Measurements from ENCODE around the gene KRTAP4-4. TPM values are rescaled to one million over a fixed set of nuclear protein-coding genes. Genes with fewer than 3 reads are reported as not detected.
"Not testable (repeated sequence)": the region's sequence is repeated elsewhere in the genome, so short reads cannot be mapped to it uniquely, and the experiment has no call there.

Gene KRTAP4-4
- under 1 TPM in 1 of 8 experiments, not detected in 7; 0.18 TPM for total RNA-seq

DNA sequence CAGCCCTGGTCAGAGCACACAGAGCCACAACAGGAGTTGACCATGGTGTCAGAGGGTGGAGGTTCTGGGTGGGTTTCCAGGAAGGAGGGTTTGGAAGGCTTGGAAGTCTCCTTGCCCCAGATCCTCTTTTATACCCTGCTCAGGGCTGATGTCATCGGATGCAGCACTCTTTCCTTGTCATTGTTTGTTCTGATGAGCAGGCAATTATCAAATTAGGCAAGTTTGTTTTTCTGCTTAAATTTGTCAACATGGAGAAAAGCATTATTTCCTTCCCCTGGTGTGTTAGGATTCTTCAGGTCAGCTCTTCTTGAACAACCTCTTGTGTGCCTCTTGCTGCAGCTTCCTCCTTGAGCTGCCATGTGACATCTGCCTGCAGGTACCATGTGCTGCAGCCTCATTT, at the start of gene KRTAP4-4:
Gene KRTAP4-4 (minus strand): TSS at position 101 of the 400 bp plus-strand sequence. CDS start 57 bp downstream, at position 44.
- Histone ChIP-seq H3K4me3 (no peak within 1 kb of the TSS), H3K4me1 (replicated peaks in 1 of 2) (no peaks in the 10 kb centered on the region), H3K27ac (no peak within 1 kb of the TSS)
- in situ Hi-C loops (cut with MboI; ENCODE audit: low pct_unique_long_range_greater_than_20kb in 2 of 9, low sequenced_read_pairs in 9 of 9, unreplicated experiment in 9 of 9), result no loop called here
- no peak for ATAC-seq (replicated peaks in 6 of 8)
- 50 to 100% methylated on average over 1 of the region's 1 CpG; no CpG with 5 or more reads in 8 of the 10 experiments for WGBS, 10 experiments

DNA sequence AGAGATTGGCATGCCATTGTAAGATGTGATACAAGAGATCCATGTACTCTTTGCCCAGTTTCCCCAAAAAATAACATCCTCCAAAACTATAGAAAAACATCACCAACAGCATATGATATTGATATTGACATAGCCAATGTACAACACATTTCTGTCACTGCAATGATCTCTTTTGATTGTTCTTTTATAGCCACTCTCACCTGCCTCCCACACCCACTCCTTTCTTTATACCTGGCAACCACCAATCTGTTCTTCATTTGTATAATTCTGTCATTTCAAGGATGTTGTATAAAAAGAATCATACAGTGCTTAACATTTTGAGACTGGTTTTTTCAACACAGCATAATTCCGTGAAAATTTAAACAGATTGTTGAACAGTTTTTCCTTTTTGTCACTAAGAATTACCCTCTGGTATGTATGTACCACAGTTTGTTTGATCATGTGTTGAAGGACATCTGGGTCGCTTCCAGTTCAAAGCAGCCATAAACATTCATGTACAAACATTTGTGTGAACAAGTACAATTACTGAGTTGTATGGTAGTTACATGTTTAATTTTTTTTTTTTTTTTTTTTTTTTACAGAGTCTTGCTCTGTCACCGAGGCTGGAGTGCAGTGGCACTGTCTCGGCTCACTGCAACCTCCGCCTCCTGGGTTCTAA, 39.0 kb upstream of the KRTAP4-4 start:
- Histone ChIP-seq H3K4me3 (no peak overlapping the region), H3K27ac (no peak overlapping the region), H3K4me1 (replicated peaks in 1 of 2) (no peaks in the 10 kb centered on the region)
- in situ Hi-C loops (cut with MboI; ENCODE audit: low pct_unique_long_range_greater_than_20kb in 2 of 9, low sequenced_read_pairs in 9 of 9, unreplicated experiment in 9 of 9), result no loop called here
- ATAC-seq (replicated peaks in 6 of 8), result no peak
- 13 to 100% (median 64%) methylated on average over 2 to 4 of the region's 5 CpGs; no CpG with 5 or more reads in 3 of the 10 experiments for WGBS, 10 experiments

DNA sequence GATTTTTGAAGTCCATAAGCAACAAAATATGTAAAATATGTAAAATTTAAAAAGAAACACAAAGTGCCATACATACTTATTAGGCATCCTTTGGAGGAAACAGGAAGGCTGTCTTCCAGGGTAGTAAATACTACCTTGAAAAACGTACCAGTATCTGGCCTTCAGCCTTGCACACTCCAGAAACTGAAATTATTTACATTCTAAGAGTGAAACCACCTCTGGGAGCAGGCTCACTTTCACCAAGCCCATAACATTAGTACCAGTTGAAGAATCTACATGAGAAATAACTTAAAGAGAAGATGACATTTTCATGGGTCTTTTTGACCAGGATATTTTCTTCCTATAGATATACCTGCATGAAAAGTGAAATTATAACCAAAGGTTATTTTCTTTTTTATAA, 35.5 kb upstream of the KRTAP4-4 start:
- Histone ChIP-seq H3K4me3 (no peak overlapping the region), H3K4me1 (replicated peaks in 1 of 2) (no peaks in the 10 kb centered on the region), H3K27ac (no peak overlapping the region)
- in situ Hi-C loops (cut with MboI; ENCODE audit: low pct_unique_long_range_greater_than_20kb in 2 of 9, low sequenced_read_pairs in 9 of 9, unreplicated experiment in 9 of 9), result no loop called here
- no peak for ATAC-seq (replicated peaks in 6 of 8)
- 0 to 50% (median 25%) methylated on average over 1 of the region's 1 CpG; no CpG with 5 or more reads in 2 of the 10 experiments for WGBS, 10 experiments

DNA sequence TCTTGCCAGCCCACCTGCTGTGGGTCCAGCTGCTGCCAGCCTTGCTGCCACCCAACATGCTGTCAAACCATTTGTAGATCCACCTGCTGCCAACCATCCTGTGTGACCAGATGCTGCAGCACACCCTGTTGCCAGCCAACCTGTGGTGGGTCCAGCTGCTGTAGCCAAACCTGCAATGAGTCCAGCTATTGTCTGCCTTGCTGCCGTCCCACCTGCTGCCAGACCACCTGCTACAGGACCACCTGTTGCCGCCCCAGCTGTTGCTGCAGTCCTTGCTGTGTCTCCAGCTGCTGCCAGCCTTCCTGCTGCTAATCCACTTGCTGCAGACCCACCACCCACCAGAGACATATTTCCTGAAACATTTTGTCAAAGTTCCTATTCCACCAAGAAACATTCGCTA, 29.8 kb upstream of the KRTAP4-4 start:
- in situ Hi-C loops (cut with MboI; ENCODE audit: low pct_unique_long_range_greater_than_20kb in 2 of 9, low sequenced_read_pairs in 9 of 9, unreplicated experiment in 9 of 9), result no loop called here

DNA sequence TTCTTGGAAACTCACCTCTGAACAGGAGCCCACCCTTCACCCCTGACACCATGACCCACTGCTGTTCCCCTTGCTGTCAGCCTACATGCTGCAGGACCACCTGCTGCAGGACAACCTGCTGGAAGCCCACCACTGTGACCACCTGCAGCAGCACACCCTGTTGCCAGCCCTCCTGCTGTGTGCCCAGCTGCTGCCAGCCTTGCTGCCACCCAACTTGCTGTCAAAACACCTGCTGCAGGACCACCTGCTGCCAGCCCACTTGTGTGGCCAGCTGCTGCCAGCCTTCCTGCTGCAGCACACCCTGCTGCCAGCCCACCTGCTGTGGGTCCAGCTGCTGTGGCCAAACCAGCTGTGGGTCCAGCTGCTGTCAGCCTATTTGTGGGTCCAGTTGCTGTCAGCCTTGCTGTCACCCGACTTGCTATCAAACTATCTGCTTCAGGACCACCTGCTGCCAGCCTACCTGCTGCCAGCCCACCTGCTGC, 29.3 kb upstream of the KRTAP4-4 start, which contains the start of gene KRTAP9-1:
Gene KRTAP9-1 (plus strand): TSS at position 51 of the 482 bp plus-strand sequence. CDS start 0 bp downstream, at position 51.
- H3K27ac ChIP-seq; H3K4me3 ChIP-seq; ATAC-seq (replicated peaks in 6 of 8); in situ Hi-C loops (cut with MboI; ENCODE audit: low pct_unique_long_range_greater_than_20kb in 2 of 9, low sequenced_read_pairs in 9 of 9, unreplicated experiment in 9 of 9); H3K4me1 ChIP-seq (replicated peaks in 1 of 2): not testable (repeated sequence)
- WGBS, 10 experiments, result 60 to 80% (median 80%) methylated on average over 1 of the region's 1 CpG; no CpG with 5 or more reads in 7 of the 10 experiments

More for the DNA sequence above, 29.8 kb upstream of the KRTAP4-4 start:
- ATAC-seq (replicated peaks in 6 of 8), result no peak
- 41 to 100% (median 79%) methylated on average over 1 to 3 of the region's 3 CpGs; no CpG with 5 or more reads in 2 of the 10 experiments for WGBS, 10 experiments
- H3K27ac ChIP-seq, result no peak overlapping the region
- H3K4me3 ChIP-seq, result no peak overlapping the region
- no peaks in the 10 kb centered on the region for H3K4me1 ChIP-seq (replicated peaks in 1 of 2)

DNA sequence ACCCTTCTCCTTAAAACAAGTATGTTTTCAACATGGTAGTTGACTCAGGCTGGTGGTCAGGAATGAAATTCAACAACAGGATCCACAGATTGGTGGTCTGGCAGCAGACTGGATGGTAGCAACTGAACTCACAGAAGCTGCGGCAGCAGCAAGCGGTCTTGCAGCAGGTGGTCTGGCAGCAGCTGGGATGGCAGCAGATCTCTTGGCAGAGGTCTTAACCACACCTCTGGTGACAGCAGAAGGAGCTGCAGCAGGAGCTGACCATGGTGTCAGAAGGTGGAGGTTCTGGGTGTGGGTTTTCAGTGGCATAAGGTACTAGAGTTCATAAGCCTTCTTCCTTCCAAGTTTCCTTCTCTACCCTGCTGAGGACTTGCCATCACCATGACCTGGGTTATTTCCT, 26.3 kb upstream of the KRTAP4-4 start:
- no peak for ATAC-seq (replicated peaks in 6 of 8)
- no peaks in the 10 kb centered on the region for H3K4me1 ChIP-seq (replicated peaks in 1 of 2)
- WGBS, 10 experiments, result 58 to 100% methylated on average over 1 to 2 of the region's 2 CpGs; no CpG with 5 or more reads in 8 of the 10 experiments
- no peak overlapping the region for H3K27ac ChIP-seq
- no peak overlapping the region for H3K4me3 ChIP-seq
- in situ Hi-C loops (cut with MboI; ENCODE audit: low pct_unique_long_range_greater_than_20kb in 2 of 9, low sequenced_read_pairs in 9 of 9, unreplicated experiment in 9 of 9), result no loop called here

DNA sequence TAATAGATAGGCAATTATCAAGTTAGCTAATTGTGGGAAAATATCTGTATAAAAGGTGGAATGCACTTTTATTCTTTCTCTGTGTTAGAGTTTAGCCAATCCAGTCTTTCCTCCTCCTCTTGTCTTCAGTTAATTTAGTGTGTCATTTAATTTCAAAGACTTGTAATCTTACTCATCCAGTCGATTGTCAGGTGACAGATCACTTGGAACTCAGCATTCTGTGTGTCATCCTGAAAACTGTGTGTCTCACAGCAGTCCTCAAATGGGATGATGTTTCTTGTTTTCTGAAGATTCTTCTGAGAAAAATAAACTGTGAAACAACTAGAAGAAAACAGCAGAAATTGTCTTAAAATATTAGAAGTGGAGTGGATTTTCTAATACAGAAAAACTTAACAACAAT, 24.5 kb upstream of the KRTAP4-4 start:
- no peak overlapping the region for H3K27ac ChIP-seq
- H3K4me3 ChIP-seq, result no peak overlapping the region
- ATAC-seq (replicated peaks in 6 of 8), result no peak
- H3K4me1 ChIP-seq (replicated peaks in 1 of 2), result no peaks in the 10 kb centered on the region
- in situ Hi-C loops (cut with MboI; ENCODE audit: low pct_unique_long_range_greater_than_20kb in 2 of 9, low sequenced_read_pairs in 9 of 9, unreplicated experiment in 9 of 9), result no loop called here
- 0 to 63% (median 27%) methylated on average over 1 of the region's 1 CpG; no CpG with 5 or more reads in 2 of the 10 experiments for WGBS, 10 experiments

DNA sequence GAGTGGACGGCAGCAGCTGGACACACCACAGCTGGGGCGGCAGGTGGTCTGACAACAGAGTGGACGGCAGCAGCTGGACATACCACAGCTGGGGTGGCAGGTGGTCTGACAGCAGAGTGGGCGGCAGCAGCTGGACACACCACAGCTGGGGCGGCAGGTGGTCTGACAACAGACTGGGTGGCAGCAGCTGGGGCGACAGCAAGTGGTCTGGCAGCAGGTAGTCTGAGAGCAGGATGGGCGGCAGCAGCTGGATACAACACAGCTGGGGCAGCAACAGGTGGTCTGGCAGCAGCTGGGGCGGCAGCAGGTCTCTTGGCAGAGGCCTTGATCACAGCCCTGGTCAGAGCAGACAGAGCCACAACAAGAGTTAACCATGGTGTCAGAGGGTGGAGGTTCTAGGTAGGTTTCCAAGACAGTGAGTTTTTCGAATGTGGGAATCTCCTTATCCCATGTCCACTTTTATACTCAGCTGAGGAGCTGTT, 24.0 kb upstream of the KRTAP4-4 start, which contains the start of gene KRTAP4-1:
Gene KRTAP4-1 (minus strand): TSS at position 432 of the 482 bp plus-strand sequence. CDS start 57 bp downstream, at position 375.
- 0 to 60% (median 0%) methylated on average over 1 to 2 of the region's 9 CpGs; no CpG with 5 or more reads in 3 of the 10 experiments for WGBS, 10 experiments
- Histone ChIP-seq H3K4me3 (no peak within 1 kb of the TSS), H3K4me1 (replicated peaks in 1 of 2) (no peaks in the 10 kb centered on the region), H3K27ac (no peak within 1 kb of the TSS)
- ATAC-seq (replicated peaks in 6 of 8), result no peak
- in situ Hi-C loops (cut with MboI; ENCODE audit: low pct_unique_long_range_greater_than_20kb in 2 of 9, low sequenced_read_pairs in 9 of 9, unreplicated experiment in 9 of 9), result no loop called here

DNA sequence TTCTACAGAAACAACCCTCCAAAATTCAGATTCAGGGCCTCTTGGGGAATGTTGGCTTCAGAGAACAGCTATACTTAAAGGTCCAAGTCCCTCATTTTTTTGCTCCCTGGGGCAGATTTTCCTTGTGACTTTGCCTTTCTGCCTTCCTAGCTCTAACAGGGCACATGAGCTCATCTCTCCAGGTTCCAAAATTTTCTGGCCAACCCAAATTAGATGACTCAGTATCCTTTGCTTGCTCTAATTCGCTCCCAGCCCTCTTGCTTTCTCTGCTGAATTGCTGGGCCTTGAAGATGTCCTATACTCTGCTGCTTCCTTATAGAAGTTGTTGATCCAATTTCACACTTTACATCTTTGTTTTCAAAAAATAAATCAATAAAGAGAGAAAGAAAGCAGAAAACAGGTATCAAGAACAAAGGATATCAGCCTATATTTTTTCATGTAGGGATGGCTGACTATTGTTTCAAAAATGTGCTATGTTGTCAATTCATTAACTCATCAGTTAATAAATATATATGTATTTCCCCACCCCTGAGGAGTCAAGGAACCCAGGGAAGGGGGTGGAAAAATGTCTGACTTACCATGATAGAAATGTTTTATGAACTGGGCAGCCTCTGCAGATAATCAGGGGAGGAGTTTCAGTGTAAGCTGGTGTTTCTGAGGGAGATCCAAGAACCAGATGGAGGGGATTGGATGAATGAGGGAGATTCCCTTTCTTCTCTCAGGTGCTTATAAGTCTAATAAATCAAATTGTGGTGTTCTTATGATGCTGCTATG, 18.5 kb upstream of the KRTAP4-4 start:
- no peak for ATAC-seq (replicated peaks in 6 of 8)
- Histone ChIP-seq H3K27ac (no peak overlapping the region), H3K4me1 (replicated peaks in 1 of 2) (no peaks in the 10 kb centered on the region), H3K4me3 (no peak overlapping the region)
- in situ Hi-C loops (cut with MboI; ENCODE audit: low pct_unique_long_range_greater_than_20kb in 2 of 9, low sequenced_read_pairs in 9 of 9, unreplicated experiment in 9 of 9), result no loop called here
- WGBS, 10 experiments, result 33 to 100% (median 80%) methylated on average over 1 of the region's 1 CpG; no CpG with 5 or more reads in 1 of the 10 experiments

DNA sequence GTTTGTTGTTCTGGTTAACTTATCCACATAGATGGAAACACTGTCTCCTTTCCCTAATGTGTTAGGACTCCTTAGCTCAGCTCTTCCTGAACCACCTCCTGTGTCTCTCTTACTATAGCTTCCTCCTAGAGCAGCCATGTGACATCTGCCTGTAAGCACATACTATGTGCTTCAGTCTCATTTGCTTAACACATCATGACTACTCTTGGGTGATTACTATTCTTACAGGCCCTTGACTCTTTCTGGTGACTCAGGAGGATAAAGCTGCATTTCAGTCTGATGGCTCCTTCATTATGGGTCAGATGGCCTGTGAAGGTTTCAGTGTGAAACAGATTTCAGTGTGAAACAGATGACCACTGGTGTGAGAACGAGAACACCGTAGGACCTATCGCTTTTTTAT, 17.8 kb upstream of the KRTAP4-4 start:
- WGBS, 10 experiments, result 40 to 100% (median 92%) methylated on average over 1 to 3 of the region's 3 CpGs; no CpG with 5 or more reads in 5 of the 10 experiments
- in situ Hi-C loops (cut with MboI; ENCODE audit: low pct_unique_long_range_greater_than_20kb in 2 of 9, low sequenced_read_pairs in 9 of 9, unreplicated experiment in 9 of 9), result no loop called here
- Histone ChIP-seq H3K4me3 (no peak overlapping the region), H3K27ac (no peak overlapping the region), H3K4me1 (replicated peaks in 1 of 2) (no peaks in the 10 kb centered on the region)
- peak in 2 of 8 experiments; percentile 33 to 41 for ATAC-seq (replicated peaks in 6 of 8)

DNA sequence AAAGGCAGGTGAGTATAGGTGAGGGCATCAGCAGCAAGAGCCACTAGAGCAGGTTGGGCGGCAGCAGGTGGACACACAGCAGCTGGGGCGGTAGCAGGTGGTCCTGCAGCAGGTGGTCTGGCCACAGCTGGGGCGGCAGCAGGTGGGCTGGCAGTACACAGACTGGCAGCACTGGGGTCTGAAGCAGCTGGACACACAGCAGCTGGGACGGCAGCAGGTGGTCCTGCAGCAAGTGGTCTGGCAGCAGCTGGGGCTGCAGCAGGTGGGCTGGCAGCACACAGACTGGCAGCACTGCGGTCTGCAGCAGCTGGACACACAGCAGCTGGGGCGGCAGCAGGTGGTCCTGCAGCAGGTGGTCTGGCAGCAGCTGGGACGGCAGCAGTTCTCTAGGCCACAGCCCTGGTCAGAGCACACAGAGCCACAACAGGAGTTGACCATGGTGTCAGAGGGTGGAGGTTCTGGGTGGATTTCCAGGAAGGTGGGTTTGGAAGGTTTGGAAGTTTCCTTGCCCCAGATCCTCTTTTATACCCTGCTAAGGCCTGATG, 17.3 kb upstream of the KRTAP4-4 start, which contains the start of gene KRTAP4-2:
Gene KRTAP4-2 (minus strand): TSS at position 495 of the 545 bp plus-strand sequence. CDS start 57 bp downstream, at position 438.
- 80 to 100% (median 95%) methylated on average over 1 to 4 of the region's 7 CpGs; no CpG with 5 or more reads in 7 of the 10 experiments for WGBS, 10 experiments
- in situ Hi-C loops (cut with MboI; ENCODE audit: low pct_unique_long_range_greater_than_20kb in 2 of 9, low sequenced_read_pairs in 9 of 9, unreplicated experiment in 9 of 9), result no loop called here
- ATAC-seq (replicated peaks in 6 of 8), result no peak

DNA sequence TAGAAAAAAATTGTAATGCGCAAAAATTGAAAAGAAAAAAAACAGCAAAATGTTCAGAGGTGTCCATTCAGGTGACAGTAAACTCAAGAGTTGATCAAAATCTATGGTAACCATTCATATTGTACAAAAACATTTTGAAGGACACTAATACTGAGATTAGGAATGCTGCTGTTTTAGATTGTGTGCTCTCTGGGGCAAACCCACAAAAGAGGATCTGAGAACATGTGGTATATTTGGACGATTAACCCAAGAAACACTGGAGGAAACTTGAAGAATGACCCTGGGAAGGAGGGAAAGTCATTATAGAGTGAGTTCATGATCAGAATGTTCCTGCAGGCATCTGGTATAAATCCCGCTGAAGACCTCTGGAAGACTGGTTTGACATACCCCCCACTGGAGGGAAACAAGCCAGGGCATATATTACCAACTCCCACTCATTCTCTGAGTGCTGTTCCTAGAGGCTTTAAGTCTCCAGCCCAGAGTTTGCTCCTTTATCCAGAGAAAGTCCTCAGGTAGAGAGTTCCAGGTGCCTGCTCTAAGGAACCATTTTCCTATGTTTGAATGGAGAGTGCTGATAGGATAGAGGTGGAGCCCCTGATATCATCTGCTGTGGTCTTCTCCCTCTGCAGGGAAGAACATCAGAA, 16.3 kb upstream of the KRTAP4-4 start:
- 45 to 100% (median 84%) methylated on average over 1 to 3 of the region's 3 CpGs; no CpG with 5 or more reads in 1 of the 10 experiments for WGBS, 10 experiments
- Histone ChIP-seq H3K27ac (no peak overlapping the region), H3K4me3 (no peak overlapping the region), H3K4me1 (replicated peaks in 1 of 2) (no peaks in the 10 kb centered on the region)
- in situ Hi-C loops (cut with MboI; ENCODE audit: low pct_unique_long_range_greater_than_20kb in 2 of 9, low sequenced_read_pairs in 9 of 9, unreplicated experiment in 9 of 9), result no loop called here
- no peak for ATAC-seq (replicated peaks in 6 of 8)

More for the DNA sequence above, 17.3 kb upstream of the KRTAP4-4 start, which contains the start of gene KRTAP4-2:
- Histone ChIP-seq H3K27ac (no peak within 1 kb of the TSS), H3K4me3 (no peak within 1 kb of the TSS), H3K4me1 (replicated peaks in 1 of 2) (no peaks in the 10 kb centered on the region)

Measured in motor neuron (in vitro differentiated cells).